Activated CD4-positive, alpha-beta T cell treated with anti-CD3 and anti-CD28 coated beads for 48 hours (primary cell): ENCODE data around the gene HECTD4.
"Not testable (repeated sequence)": the region's sequence is repeated elsewhere in the genome, so short reads cannot be mapped to it uniquely, and the experiment has no call there.

ENCODE experiments used
- DNase-seq: peaks from one replicate; pipeline ENCODE4 v3.0.0-alpha.2; 2020

Gene HECTD4

DNA sequence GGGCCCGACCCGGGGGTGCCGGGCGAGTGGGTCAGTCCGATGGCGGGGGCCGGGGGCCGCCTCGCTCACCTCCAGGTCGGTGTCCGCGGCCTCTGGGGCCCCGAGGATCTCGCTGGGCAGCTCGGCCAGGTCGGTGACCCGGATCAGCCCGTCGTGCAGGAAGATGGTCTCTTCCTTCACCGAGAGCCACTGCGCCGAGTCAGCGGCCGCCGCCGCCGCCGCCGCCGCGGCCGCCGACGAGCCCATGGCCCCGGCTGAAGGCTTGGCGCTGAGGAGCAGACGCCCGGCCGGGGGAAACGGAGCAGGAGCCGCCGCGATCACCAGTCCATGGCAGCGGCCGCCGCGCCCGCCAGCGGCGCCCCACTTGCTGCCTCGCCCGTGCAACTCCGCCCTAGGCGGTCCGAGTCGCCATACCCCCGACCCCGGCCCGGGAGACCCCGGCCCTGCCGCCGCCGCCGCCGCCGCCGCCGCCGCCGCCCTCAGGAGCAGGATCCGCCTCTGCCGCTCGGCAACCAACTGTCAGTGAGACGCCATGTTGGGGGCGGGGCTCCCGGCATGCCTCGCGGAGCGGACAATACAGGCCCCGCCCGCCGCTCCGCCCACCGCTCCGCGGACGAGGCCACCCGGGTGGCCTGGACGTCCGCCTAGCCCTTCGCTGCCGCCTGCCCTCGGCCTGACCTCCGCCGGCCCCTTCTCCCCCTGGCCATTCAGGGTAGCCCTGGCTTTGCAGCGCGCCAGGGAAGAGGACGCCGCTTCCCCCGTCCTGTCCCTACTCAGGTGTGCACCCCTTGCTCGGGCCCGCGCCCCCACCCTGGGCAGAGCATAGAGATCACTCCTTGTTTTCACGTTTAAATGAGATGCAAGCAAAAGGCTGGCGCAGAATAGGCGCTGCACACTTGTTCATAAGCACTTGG, at the start of gene HECTD4:
TSS of gene HECTD4 (minus strand) at position 549 of the 914 bp plus-strand sequence. CDS start at position 246, 303 bp downstream.
- peak; percentile 97 for DNase-seq

DNA sequence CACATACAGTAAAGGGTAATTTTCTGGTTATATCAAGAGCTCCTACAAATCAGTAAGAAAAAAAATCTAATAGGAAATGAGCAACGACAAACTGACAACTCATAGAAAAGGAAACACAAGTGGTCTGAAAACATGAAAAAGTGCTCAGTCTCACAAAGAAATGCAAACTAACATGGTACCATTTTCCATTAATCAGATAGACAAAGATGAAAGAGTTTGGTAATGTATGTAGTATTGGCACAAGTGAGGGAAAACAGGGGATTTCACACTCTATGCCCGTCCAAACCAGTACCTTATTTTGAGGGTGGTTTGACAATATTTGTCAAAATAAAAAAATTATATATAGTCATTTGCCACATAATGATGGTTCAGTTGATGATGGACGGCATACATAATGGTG, 49.7 kb upstream of the HECTD4 start:
- DNase-seq: no peak

GRCh38 chr12:112430929-112431328, 48.7 kb upstream of the HECTD4 start:
- DNase-seq: peak; percentile 37

DNA sequence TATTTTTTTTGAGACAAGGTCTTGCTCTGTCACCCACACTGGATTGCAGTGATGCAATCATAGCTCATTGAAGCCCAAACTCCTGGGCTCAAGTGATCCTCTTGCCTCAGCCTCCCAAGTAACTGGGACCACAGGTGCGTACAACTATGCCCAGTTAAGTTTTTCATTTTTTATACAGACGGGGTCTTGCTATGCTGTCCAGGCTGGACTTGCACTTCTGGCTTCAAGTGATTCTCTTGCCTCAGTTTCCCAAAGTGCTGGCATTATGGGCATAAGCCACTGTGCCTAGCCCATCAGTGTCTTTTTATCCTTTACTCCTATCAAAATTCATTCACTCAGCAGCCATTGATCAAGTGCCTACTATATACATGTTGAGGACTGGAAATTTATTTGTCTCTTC, 45.5 kb upstream of the HECTD4 start:
- DNase-seq: no peak

- DNase-seq: no peak
These were observed 43.6 kb upstream of the HECTD4 start for GRCh38 chr12:112425582-112426382.

GRCh38 chr12:112424126-112424525, 41.9 kb upstream of the HECTD4 start:
- no peak for DNase-seq

DNA sequence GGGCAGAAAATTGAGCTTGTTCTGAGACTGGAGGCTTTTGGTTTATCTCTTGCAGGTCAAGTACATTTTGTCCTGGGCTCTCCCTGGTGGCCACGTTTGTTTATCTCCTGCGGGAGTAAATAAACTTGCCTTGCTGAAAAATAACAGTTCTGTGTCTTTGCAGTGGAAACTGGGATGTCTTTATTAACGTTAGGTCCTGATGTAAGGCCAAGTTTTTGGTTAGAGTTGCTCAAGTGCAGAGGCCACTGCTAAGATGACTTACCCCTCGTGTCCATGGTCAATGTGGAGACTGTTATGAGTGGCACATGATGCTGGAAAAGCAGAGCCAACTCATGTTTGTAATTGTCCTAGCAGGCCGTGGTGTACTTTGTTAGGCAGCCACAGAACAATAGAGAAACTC, 40.3 kb upstream of the HECTD4 start:
- no peak for DNase-seq

GRCh38 chr12:112421363-112421762, 39.1 kb upstream of the HECTD4 start:
- no peak for DNase-seq

DNA sequence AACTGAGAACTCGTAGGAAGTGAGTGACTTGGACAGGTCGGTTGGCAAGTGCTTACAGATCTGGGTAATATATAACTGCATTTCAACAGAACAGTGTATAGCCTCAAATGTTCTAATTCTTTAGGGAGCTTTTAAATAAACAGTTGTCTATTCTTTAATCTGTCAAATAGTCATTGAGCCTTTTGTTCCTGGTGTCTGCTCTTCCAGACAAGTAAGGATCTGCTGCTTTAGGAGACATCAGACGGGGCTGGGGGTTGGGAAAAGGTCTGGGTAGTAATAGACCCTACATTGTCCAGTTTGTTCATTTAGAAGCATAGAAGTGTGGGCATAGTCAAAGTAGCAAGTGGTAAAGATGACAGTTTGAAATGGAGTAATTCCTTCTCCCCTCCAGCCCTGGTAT, 38.5 kb upstream of the HECTD4 start:
- no peak for DNase-seq

DNA sequence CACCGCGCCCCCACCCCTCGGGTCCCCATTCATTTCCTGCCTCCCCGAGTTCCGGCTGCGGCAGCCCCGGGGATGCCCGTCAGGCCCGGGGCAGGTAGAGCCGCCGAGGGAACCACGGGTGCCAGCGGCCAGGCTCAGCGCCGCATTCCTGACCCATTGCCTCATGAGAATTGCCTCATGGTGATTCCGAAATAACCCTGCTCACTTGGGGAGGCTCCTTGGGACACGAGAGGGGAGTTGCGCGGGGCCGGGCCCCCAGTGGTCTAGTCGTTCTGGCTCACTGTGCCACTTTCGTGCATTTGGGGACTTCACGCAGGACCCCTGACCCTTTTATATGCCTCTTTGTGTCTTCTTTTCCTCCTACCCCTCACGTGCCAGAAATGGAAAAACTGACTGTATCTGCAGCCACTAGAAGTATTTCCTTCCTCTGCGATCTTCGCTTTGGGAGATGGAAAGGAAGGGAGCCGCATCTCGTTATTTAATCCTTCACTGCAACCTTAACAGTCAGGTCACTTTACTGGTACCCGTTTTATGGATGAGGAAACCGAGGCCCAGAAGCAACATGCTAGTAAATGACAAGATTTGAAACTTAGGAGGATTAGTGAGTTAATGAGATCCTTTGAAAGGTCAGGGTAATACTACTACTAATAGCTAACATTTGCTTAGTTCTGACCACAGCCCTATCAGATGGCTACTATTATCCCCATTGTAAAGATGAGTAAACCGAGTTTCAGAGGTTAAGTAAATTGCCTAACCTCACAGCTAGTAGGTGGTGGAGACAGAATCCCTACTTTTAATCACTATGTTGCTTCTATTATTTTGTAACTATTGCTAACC, 37.3 kb upstream of the HECTD4 start:
- no peak for DNase-seq

DNA sequence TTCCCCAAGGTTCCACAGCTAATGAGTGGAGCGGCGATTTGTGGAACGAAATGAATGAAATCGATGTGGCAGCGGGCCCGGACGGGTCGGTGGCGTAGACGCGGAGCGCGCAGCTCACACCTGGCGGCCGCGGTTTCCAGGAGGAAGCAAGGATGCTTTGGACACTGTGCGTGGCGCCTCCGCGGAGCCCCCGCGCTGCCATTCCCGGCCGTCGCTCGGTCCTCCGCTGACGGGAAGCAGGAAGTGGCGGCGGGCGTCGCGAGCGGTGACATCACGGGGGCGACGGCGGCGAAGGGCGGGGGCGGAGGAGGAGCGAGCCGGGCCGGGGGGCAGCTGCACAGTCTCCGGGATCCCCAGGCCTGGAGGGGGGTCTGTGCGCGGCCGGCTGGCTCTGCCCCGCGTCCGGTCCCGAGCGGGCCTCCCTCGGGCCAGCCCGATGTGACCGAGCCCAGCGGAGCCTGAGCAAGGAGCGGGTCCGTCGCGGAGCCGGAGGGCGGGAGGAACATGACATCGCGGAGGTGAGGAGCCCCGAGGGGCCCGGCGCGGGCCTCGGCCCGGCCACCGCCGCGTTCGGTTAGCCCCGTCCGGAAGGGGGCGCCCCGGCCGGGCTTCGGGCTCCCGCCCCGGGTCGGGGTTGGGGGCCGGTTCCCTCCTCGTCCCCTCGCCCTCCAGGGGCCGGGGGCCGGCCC, 36.5 kb upstream of the HECTD4 start, which contains the start of gene PTPN11:
TSS of gene PTPN11 (plus strand) at position 340 of the 689 bp plus-strand sequence. CDS start at position 505, 165 bp downstream.
- peak; percentile 94 for DNase-seq

- DNase-seq: peak; percentile 33
These were observed 36.0 kb upstream of the HECTD4 start for GRCh38 chr12:112418273-112418607.

DNA sequence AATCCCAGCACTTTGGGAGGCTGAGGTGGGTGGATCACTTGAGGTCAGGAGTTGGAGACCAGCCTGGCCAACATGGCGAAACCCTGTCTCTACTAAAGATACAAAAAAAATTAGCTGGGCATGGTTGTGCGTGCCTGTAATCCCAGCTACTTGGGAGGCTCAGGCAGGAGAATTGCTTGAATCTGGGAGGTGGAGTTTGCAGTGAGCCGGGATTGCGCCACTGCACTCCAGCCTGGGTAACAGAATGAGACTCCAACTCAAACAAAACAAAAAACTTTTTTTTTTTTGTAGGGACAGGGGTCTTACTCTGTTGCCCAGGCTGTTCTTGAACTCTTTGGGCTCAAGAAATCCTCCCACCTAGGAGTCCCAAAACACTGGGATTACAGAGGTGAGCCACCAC, 33.2 kb upstream of the HECTD4 start:
- not testable (repeated sequence) for DNase-seq

GRCh38 chr12:112413855-112414625, 31.8 kb upstream of the HECTD4 start:
- no peak for DNase-seq

GRCh38 chr12:112409906-112410244, 27.6 kb upstream of the HECTD4 start:
- DNase-seq: no peak

- DNase-seq: peak; percentile 83
These were observed 27.1 kb upstream of the HECTD4 start, which contains the start of gene RPL6 for GRCh38 chr12:112409064-112409905. Gene RPL6, minus strand, starts transcription at chr12:112409605. Its CDS starts 949 bp downstream, at chr12:112408656.

GRCh38 chr12:112408621-112409020, 26.4 kb upstream of the HECTD4 start:
- no peak for DNase-seq

DNA sequence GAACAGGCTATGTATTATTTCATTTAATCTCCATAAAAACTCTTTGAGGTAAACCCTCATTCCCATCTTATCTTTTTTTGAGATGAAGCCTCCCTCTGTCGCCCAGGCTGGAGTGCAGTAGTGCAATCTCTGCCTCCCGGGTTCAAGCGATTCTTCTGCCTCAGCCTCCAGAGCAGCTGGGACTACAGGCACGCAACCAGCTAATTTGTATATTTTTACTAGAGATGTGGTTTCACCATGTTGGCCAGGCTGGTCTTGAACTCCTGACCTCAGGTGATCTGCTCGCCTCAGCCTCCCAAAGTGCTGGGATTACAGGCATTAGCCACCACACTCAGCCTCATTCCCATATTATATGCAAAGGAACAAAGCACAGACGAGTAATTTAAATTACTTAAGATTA, 25.5 kb upstream of the HECTD4 start:
- DNase-seq: not testable (repeated sequence)

GRCh38 chr12:112406519-112407488, 24.6 kb upstream of the HECTD4 start:
- DNase-seq: no peak
